H1 (cell line): Measurements from ENCODE around the gene ZNF77. TPM values are rescaled to one million over a fixed set of nuclear protein-coding genes. Genes with fewer than 3 reads are reported as not detected.

ENCODE experiments used
- CHD2 ChIP-seq: IDR thresholded peaks from 2 replicates; pipeline ENCODE4 v1.6.1; 2012; ENCODE audit warnings: low read length, improper control_type of control experiment
- E2F6 ChIP-seq: IDR thresholded peaks from 2 replicates; pipeline ENCODE4 v1.6.1; 2012; ENCODE audit warnings: inconsistent platforms
- EP300 ChIP-seq, 2 experiments: IDR thresholded peaks; 1 replicate in 1 of 2; 2 replicates in 1 of 2; pipeline ENCODE4 v1.6.1; 2011 to 2012; ENCODE audit warnings: low read depth in 2 of 2, low read length in 2 of 2, mild to moderate bottlenecking in 2 of 2, borderline replicate concordance in 1 of 2, inconsistent platforms in 1 of 2, moderate library complexity in 1 of 2
- JUN ChIP-seq: IDR thresholded peaks from 2 replicates; pipeline ENCODE4 v1.6.1; 2011; ENCODE audit warnings: low read depth, mild to moderate bottlenecking, improper control_type of control experiment, low read length
- MAFK ChIP-seq: IDR thresholded peaks from 2 replicates; pipeline ENCODE4 v1.6.1; 2012; ENCODE audit warnings: low read depth, mild to moderate bottlenecking, improper control_type of control experiment, low read length
- RAD21 ChIP-seq, 2 experiments: IDR thresholded peaks in 1 of 2; conservative IDR thresholded peaks in 1 of 2; 2 replicates each; pipeline ENCODE4 v1.6.1; 2011; ENCODE audit warnings: low read depth in 2 of 2, low read length in 2 of 2, improper control_type of control experiment in 1 of 2, inconsistent platforms in 1 of 2, mild to moderate bottlenecking in 1 of 2, moderate library complexity in 1 of 2
- SIN3A ChIP-seq, 2 experiments: IDR thresholded peaks in 1 of 2; conservative IDR thresholded peaks in 1 of 2; 2 replicates each; pipeline ENCODE4 v1.6.1; 2011 to 2012; ENCODE audit warnings: low read length in 2 of 2, improper control_type of control experiment in 1 of 2, low read depth in 1 of 2, mild to moderate bottlenecking in 1 of 2
- SP1 ChIP-seq: IDR thresholded peaks from 2 replicates; pipeline ENCODE4 v1.6.1; 2011; ENCODE audit warnings: low read depth, low read length
- SP4 ChIP-seq: IDR thresholded peaks from 2 replicates; pipeline ENCODE4 v1.6.1; 2012; ENCODE audit warnings: low read length, inconsistent platforms
- TCF12 ChIP-seq: IDR thresholded peaks from 2 replicates; pipeline ENCODE4 v1.6.1; 2011; ENCODE audit warnings: low read depth, mild to moderate bottlenecking, low read length
- TEAD4 ChIP-seq: IDR thresholded peaks from 2 replicates; pipeline ENCODE4 v1.6.1; 2012; ENCODE audit warnings: low read depth, low read length, inconsistent platforms, mixed read lengths
- polyA plus RNA-seq, 7 experiments: library from polyadenylated mRNA; depleted of rRNA in 3 of 7; stranded (reverse) in 5 of 7; unstranded in 2 of 7; fragments of >200 nt in 5 of 7; fragments of 200-250 nt in 2 of 7; gene quantifications; 1 replicate in 5 of 7; 2 replicates in 1 of 7; 4 replicates in 1 of 7; pipeline versions ENCODE4 v1.2.1 to v1.2.3, GENCODE V29; 2011 to 2013; ENCODE audit warnings: missing spikeins in 2 of 7, mixed read lengths in 2 of 7
- total RNA-seq: library from RNA; stranded (reverse); fragmentation: NEBNext Ultra II Directional; extraction: Animal tissue kit (Norgen Biotek cat#: 25700); gene quantifications from 2 replicates; pipeline ENCODE4 v1.2.1, GENCODE V29; 2021

The ZNF77 gene
- total and polyA plus RNA-seq, 2 of the 8 experiments (the other 6 are each of a cell fraction or from before 2014, with no cell fraction given): 2.9 to 4.7 TPM

- no peak for TF ChIP-seq JUN
- TF ChIP-seq TCF12: 0 out of 2 replicates have a peak, but pooled peaks have one; percentile 23
- TF ChIP-seq SP4: no peak
- no peak for TF ChIP-seq RAD21 (IDR thresholded peaks at IDR 0.05 in 1 of 2, conservative IDR thresholded peaks at IDR 0.05 in 1 of 2; ENCODE audit: low read depth in 2 of 2, low read length in 2 of 2)
- peak in 1 of 2 experiments; percentile 63; a peak in 1 of 3 replicates for TF ChIP-seq EP300 (IDR thresholded peaks at IDR 0.05; ENCODE audit: borderline replicate concordance in 1 of 2, low read depth in 2 of 2, low read length in 2 of 2)
- peak; percentile 76 for TF ChIP-seq CHD2
- no peak for TF ChIP-seq E2F6
- no peak for TF ChIP-seq TEAD4
- TF ChIP-seq SP1: peak; percentile 89
- no peak for TF ChIP-seq MAFK
- 0 out of 4 replicates have a peak, but pooled peaks of 1 of the 2 experiments have one; percentile 51 for TF ChIP-seq SIN3A (conservative IDR thresholded peaks at IDR 0.05 in 1 of 2, IDR thresholded peaks at IDR 0.05 in 1 of 2; ENCODE audit: low read depth in 1 of 2, low read length in 2 of 2)
Observed at GRCh38 chr19:2977001-2977745, 32.4 kb upstream of the ZNF77 start, which contains the start of gene TLE6 (continued).
